Nucleus accumbens (tissue), 56 donors: ENCODE results near the gene CCR9.

Experiments used
- DNase-seq, 56 donors: peaks; one replicate each; lab custom pipeline; 2025; lab: John Stamatoyannopoulos, UW

Gene CCR9

GRCh38 chr3:45931496-45931895 is 45.2 kb downstream of the CCR9 start:
- DNase-seq: no peak

- DNase-seq: no peak
These were observed 45.8 kb downstream of the CCR9 start for GRCh38 chr3:45932112-45932511.

GRCh38 chr3:45933591-45933990 is 47.2 kb downstream of the CCR9 start:
- no peak for DNase-seq

DNA sequence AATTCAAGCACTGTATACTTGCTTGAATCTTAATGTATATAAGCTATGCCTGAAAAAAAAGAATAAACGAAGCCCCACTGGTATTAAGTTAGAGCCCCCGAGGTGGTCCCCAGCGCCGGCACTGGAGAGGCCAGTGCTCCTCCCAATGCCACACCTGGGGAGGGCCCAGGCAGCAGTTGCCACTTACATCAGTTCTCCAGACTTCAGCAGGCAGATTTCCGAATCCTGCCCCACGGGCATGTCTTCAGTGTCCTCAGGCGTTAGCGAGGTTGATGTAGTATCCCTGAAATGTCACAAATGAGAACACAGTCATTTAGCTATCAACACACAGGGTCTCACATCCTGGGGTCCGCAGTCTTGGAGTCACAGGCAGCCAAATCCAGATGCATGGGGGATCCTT is 49.9 kb downstream of the CCR9 start:
- no peak for DNase-seq

GRCh38 chr3:45937206-45938042 is 51.1 kb downstream of the CCR9 start:
- DNase-seq: no peak

- DNase-seq: no peak
These were observed 51.7 kb downstream of the CCR9 start for GRCh38 chr3:45938043-45938435.

GRCh38 chr3:45938864-45939263 is 52.5 kb downstream of the CCR9 start:
- peak in 55 of 56 donors; percentile 9 to 94 (median 69) for DNase-seq

- DNase-seq: peak in 3 of 56 donors; percentile 19 to 32 (median 23)
These were observed 53.0 kb downstream of the CCR9 start for GRCh38 chr3:45939341-45939771.

DNA sequence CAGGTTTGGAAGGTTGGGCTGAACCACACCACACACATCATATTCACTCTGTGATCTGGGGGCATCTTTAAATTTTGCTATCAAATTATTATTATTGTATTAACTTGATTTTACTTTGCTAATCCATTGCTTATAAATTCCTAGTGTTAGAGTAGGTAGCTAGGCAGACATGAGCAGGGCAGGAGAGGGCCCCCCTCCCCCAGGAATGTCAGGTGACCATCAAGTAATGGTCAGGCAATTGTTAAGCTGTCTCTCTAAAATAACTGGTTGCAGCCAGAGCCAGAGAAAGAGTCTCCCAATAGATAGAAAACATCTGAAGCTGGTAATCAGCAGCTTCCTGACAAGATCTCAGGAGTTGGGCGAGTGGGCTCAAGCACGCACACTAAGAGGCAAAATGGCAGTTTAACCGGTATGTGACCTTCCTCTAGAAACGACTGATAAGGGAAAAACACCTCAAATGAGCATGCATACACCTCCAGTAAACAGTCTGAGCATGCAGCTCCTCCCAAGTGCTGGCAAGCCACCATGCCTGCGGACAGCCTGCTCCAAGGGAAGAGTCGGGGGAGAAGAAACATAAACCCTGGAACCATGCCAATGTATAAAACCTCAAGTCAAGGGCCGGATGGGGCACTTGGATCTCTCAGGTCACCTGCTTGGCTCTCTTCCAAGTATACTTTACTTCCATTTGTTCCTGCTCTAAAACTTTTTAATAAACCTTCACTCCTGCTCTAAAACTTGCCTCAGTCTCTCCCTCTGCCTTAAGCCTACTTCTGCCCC is 53.8 kb downstream of the CCR9 start:
- DNase-seq: no peak

DNA sequence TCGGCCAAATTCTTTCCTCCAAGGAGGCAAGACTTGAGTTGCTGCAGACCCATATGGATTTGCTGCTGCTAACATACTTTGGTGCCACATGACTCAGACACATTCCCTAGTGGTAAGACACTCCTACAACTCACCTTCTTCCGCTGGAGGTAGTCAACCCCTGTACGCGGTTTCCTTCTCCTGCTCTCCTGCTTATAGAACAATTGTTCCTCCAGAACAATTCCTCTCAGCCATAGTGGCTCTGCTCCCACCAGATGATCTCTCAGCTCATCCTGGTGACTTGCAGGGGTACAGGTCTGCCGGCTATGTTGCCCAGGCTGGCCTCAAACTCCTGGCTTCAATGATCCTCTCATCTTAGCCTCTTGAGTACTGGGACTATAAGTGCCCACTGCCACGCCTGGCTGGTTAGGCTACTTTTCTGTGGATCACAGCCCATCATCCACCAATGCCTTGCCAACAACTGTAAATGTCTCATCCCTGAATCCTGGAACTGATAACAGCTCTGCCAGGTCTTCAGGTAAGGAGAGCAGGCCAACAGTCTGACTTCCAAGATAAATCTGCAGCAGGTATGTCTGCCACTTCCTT is 54.5 kb downstream of the CCR9 start:
- no peak for DNase-seq

GRCh38 chr3:45942051-45942825 is 55.9 kb downstream of the CCR9 start:
- no peak for DNase-seq

GRCh38 chr3:45943207-45943846 is 57.0 kb downstream of the CCR9 start, which contains the start of gene CXCR6:
Gene CXCR6 (plus strand): TSS chr3:45943464. CDS start chr3:45946482, 3,018 bp downstream.
- DNase-seq: no peak

GRCh38 chr3:45944830-45945620 is 58.7 kb downstream of the CCR9 start:
- DNase-seq: no peak

DNA sequence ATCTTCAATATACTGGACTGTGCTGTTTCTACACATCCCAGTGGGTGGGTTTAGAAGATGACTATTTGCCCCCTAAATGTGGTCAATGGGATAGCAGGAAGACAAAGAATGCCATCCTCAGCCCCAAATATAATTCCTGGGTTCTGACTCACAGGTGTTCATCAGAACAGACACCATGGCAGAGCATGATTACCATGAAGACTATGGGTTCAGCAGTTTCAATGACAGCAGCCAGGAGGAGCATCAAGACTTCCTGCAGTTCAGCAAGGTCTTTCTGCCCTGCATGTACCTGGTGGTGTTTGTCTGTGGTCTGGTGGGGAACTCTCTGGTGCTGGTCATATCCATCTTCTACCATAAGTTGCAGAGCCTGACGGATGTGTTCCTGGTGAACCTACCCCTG is 60.0 kb downstream of the CCR9 start:
- DNase-seq: no peak

DNA sequence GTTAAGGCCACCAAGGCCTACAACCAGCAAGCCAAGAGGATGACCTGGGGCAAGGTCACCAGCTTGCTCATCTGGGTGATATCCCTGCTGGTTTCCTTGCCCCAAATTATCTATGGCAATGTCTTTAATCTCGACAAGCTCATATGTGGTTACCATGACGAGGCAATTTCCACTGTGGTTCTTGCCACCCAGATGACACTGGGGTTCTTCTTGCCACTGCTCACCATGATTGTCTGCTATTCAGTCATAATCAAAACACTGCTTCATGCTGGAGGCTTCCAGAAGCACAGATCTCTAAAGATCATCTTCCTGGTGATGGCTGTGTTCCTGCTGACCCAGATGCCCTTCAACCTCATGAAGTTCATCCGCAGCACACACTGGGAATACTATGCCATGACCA is 60.5 kb downstream of the CCR9 start:
- DNase-seq: no peak

DNA sequence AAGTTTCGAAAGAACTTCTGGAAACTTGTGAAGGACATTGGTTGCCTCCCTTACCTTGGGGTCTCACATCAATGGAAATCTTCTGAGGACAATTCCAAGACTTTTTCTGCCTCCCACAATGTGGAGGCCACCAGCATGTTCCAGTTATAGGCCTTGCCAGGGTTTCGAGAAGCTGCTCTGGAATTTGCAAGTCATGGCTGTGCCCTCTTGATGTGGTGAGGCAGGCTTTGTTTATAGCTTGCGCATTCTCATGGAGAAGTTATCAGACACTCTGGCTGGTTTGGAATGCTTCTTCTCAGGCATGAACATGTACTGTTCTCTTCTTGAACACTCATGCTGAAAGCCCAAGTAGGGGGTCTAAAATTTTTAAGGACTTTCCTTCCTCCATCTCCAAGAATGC is 61.0 kb downstream of the CCR9 start:
- DNase-seq: no peak

GRCh38 chr3:45948311-45948781 is 62.0 kb downstream of the CCR9 start:
- no peak for DNase-seq

GRCh38 chr3:45948881-45949280 is 62.5 kb downstream of the CCR9 start:
- DNase-seq: no peak

GRCh38 chr3:45949432-45949831 is 63.1 kb downstream of the CCR9 start:
- DNase-seq: no peak
